HFF-Myc (cell line): Measurements from ENCODE around the gene ASNSD1.

Source experiments
- DNase-seq: peaks from one replicate; pipeline ENCODE4 v3.0.0-alpha.2; 2011; ENCODE audit warnings: low read depth; ENCODE audit errors: extremely low read depth
- H3K4me3 ChIP-seq: replicated peaks from 2 replicates; pipeline ENCODE4 v1.5.1; 2011; ENCODE audit warnings: low read depth, mild to moderate bottlenecking, control low read depth, low read length
- TF ChIP-seq, protein P1 (sequence below): IDR thresholded peaks from 2 replicates; pipeline ENCODE4 v1.5.1; 2012; ENCODE audit warnings: mild to moderate bottlenecking, low read depth, low read length, control low read depth; ENCODE audit errors: missing control alignments

Gene ASNSD1

DNA sequence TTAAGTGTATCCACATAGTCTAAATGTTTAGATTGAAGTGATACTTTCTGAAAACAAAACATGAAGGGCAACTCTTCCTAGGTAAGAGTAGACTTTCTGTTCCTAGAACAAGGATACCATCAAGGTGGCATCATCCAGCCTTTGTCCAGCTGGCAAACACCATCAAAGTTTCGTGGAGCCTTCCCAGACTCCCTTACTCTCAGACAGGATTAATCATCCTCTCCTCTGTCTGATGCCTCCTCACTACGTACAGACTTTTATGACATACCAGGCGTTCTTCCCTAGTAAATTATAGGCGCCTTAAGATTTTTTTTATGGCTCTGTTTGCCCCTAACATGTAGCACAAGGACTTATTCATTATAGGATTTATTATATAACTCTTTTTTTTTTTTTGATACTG is 29.4 kb upstream of the ASNSD1 start:
- DNase-seq: no peak
- no peak overlapping the region for H3K4me3 ChIP-seq
- TF ChIP-seq, protein P1, sequence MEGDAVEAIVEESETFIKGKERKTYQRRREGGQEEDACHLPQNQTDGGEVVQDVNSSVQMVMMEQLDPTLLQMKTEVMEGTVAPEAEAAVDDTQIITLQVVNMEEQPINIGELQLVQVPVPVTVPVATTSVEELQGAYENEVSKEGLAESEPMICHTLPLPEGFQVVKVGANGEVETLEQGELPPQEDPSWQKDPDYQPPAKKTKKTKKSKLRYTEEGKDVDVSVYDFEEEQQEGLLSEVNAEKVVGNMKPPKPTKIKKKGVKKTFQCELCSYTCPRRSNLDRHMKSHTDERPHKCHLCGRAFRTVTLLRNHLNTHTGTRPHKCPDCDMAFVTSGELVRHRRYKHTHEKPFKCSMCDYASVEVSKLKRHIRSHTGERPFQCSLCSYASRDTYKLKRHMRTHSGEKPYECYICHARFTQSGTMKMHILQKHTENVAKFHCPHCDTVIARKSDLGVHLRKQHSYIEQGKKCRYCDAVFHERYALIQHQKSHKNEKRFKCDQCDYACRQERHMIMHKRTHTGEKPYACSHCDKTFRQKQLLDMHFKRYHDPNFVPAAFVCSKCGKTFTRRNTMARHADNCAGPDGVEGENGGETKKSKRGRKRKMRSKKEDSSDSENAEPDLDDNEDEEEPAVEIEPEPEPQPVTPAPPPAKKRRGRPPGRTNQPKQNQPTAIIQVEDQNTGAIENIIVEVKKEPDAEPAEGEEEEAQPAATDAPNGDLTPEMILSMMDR: no peak

DNA sequence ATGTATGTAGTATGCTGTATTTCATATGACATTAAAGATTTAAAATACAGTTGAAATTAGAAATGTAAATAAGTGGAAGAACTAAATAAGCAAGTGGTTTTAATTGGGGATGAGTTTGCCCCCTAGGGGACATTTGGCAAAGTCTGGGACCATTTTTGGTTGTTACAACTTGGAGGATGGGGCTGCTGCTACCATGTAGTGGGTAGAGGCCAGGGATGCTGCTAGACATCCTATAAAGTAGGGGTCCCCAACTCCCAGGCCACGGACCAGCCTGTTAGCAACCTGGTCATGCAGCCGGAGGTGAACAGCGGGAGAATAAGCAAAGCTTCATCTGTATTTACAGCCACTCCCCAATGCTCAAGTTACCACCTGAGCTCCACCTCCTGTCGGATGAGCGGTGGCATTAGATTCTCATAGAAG is 27.9 kb upstream of the ASNSD1 start:
- TF ChIP-seq, protein P1: peak; percentile 38
- no peak for DNase-seq
- H3K4me3 ChIP-seq: no peak overlapping the region

DNA sequence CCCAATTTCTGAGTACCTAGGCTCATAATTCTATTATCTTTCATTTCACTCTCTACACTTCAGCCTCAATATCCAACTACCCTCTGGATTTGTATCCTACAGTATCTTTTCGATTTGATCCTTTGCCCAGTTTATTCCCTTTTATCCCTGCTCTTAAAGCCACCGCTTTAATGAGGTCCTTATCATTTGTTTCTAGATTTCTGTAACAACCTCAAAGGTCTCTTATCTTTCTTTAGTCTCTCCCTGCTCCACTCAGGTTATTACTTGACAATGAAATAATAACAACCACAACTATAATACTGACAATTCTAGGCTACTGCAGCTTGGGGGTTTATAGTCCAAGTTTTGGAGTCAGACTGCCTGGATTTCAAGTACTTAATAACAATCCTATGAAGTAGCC is 25.9 kb upstream of the ASNSD1 start:
- TF ChIP-seq, protein P1: no peak
- no peak overlapping the region for H3K4me3 ChIP-seq
- DNase-seq: no peak

DNA sequence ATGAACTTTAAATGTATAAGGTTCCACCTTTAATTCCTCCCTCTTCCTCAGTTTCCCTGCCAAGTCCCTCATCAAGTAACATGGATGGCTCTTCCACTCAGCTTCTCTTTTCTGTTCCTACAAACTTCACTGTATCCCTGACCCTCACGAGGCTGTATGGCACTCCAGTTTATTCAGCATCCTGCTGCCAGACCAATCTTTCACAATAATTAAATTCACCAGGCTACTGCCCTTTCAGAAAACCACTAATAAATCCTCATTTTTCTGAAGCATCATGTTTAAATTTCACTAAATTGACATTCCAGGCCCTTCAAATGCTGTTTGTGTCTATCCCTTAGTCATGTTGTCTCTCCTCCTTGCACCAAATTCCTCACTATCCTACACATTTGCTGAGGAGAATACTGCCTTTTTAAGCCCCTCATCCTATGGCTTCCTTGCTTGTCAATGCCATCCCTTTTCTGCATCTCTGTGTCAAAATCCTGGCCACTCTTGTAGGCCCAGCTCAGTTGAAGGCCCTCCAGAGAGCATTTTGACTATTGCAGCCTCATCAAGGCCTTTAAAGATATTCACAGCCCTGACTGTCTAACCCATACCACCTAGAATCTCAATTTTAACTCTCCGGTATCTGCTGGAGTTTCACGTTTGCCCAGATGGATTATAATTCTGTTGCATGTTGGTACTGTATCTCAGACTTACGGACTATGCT is 22.8 kb upstream of the ASNSD1 start:
- TF ChIP-seq, protein P1: no peak
- no peak overlapping the region for H3K4me3 ChIP-seq
- DNase-seq: no peak

DNA sequence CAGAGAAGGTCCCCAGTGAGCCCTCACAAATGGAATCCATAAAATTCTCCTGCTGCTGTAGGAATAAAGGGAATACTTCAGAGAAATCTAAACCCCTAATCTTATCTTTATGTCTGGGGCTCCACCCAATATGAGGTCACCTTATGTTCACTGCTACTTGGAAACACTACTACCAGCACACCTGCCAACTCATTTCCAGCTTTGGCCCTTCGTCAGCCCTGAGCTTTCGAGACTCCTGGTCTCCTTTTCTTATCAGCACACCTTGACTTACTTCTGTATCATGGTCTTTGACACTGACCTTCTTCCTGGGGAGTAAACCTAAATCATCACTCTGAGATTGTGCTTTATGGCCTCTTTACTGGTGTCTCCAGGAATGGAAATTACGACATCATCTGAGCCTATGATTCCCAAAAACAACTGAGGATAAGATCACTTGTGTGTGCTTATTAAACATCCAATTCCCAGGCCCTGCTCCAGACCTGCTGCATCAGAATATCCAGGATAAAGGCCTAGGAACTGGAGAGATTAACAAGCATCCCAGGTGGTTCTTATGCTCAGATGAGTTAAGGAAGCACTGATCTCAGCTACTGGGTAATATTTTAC is 22.2 kb upstream of the ASNSD1 start:
- TF ChIP-seq, protein P1: no peak
- DNase-seq: no peak
- no peak overlapping the region for H3K4me3 ChIP-seq

DNA sequence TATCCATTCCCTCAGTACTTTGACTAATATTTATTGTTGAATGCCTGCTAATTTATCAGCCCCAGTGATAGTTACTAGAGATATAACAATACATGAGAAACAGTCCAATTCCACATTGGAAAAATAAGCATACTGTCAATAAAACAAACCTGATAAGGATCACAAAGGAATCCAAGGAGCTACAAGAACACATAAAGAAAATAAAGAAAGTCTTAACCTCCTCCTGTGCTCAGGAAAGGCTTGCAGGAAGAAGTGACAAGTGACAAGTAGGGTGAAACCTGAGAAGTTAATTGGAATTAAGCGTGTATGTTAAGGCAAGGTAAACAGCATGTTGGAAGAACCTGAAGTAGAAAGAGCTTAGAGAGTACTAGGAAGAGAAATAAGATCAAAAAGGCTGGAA is 20.3 kb upstream of the ASNSD1 start:
- DNase-seq: no peak
- H3K4me3 ChIP-seq: no peak overlapping the region
- TF ChIP-seq, protein P1: no peak
